Glutamatergic neuron (in vitro differentiated cells): ENCODE results near the gene NUDT14. TPM values are rescaled to one million over a fixed set of nuclear protein-coding genes. Genes with fewer than 3 reads are reported as not detected.
A peak's percentile ranks its signal among the peaks of the same experiment; 100 is the strongest.

Source experiments
- DNase-seq: peaks from one replicate; pipeline ENCODE4 v3.0.0; 2022
- H3K27ac Mint-ChIP-seq: one replicate; pipeline ENCODE4 v1.8.0; 2020; ENCODE audit warnings: mild to moderate bottlenecking, mixed read lengths, inconsistent platforms; ENCODE audit not compliant: unreplicated experiment
- H3K27me3 Mint-ChIP-seq: one replicate; pipeline ENCODE4 v1.8.0; 2020; ENCODE audit warnings: mild to moderate bottlenecking, moderate library complexity, mixed read lengths, inconsistent platforms; ENCODE audit not compliant: unreplicated experiment
- H3K36me3 Mint-ChIP-seq: one replicate; pipeline ENCODE4 v1.8.0; 2020; ENCODE audit warnings: mild to moderate bottlenecking, mixed read lengths, inconsistent platforms; ENCODE audit not compliant: unreplicated experiment
- H3K4me1 Mint-ChIP-seq: one replicate; pipeline ENCODE4 v1.8.0; 2020; ENCODE audit warnings: mild to moderate bottlenecking, low read depth, mixed read lengths, inconsistent platforms; ENCODE audit not compliant: unreplicated experiment
- H3K4me3 Mint-ChIP-seq: one replicate; pipeline ENCODE4 v1.8.0; 2020; ENCODE audit warnings: mild to moderate bottlenecking, mixed read lengths, inconsistent platforms; ENCODE audit not compliant: unreplicated experiment
- H3K9me3 Mint-ChIP-seq: one replicate; pipeline ENCODE4 v1.8.0; 2020; ENCODE audit warnings: mild to moderate bottlenecking, moderate library complexity, mixed read lengths, inconsistent platforms; ENCODE audit not compliant: unreplicated experiment
- CTCF ChIP-seq: fragments of 200-600 bp; sonication (generic); IDR thresholded peaks from one replicate; pipeline ENCODE4 v1.5.0; 2021; ENCODE audit not compliant: partially characterized antibody, unreplicated experiment
- total RNA-seq: library from RNA; stranded (reverse); fragmentation: NEBNext Ultra II Directional; extraction: Animal tissue kit (Norgen Biotek cat#: 25700); gene quantifications from one replicate; pipeline ENCODE4 v1.2.1, GENCODE V29; 2021; ENCODE audit not compliant: unreplicated experiment

The NUDT14 gene
- total RNA-seq, 1 donor from 2014 or later: 114 TPM

GRCh38 chr14:105155681-105156413, 25.3 kb downstream of the NUDT14 start:
- H3K4me3 Mint-ChIP-seq: no peak overlapping the region
- H3K27me3 Mint-ChIP-seq: peaks cover 6% of the 10 kb centered on the region
- H3K36me3 Mint-ChIP-seq: no peaks in the 10 kb centered on the region
- no peak overlapping the region for H3K27ac Mint-ChIP-seq
- no peaks in the 10 kb centered on the region for H3K4me1 Mint-ChIP-seq
- TF ChIP-seq CTCF: no peak
- peaks cover 3% of the 10 kb centered on the region for H3K9me3 Mint-ChIP-seq
- DNase-seq: peak; percentile 15

- peak; percentile 14 for DNase-seq
- Mint-ChIP-seq H3K27ac (no peak overlapping the region), H3K36me3 (no peaks in the 10 kb centered on the region), H3K4me1 (no peaks in the 10 kb centered on the region), H3K9me3 (peaks cover 2% of the 10 kb centered on the region), H3K4me3 (no peak overlapping the region), H3K27me3 (peaks cover 4% of the 10 kb centered on the region)
- no peak for TF ChIP-seq CTCF
Measured at GRCh38 chr14:105155071-105155651, 26.0 kb downstream of the NUDT14 start.

- no peaks in the 10 kb centered on the region for H3K36me3 Mint-ChIP-seq
- peaks cover 2% of the 10 kb centered on the region for H3K9me3 Mint-ChIP-seq
- H3K27ac Mint-ChIP-seq: peak overlapping the region; percentile 55
- peak; percentile 20 for DNase-seq
- no peaks in the 10 kb centered on the region for H3K4me1 Mint-ChIP-seq
- H3K4me3 Mint-ChIP-seq: no peak overlapping the region
- peaks cover 4% of the 10 kb centered on the region for H3K27me3 Mint-ChIP-seq
- TF ChIP-seq CTCF: no peak
Measured at GRCh38 chr14:105154476-105154871, 26.6 kb downstream of the NUDT14 start.

GRCh38 chr14:105153739-105154475, 27.2 kb downstream of the NUDT14 start:
- Mint-ChIP-seq H3K27me3 (peaks cover 4% of the 10 kb centered on the region), H3K27ac (no peak overlapping the region), H3K4me3 (no peak overlapping the region), H3K4me1 (no peaks in the 10 kb centered on the region), H3K36me3 (no peaks in the 10 kb centered on the region), H3K9me3 (peaks cover 2% of the 10 kb centered on the region)
- peak; percentile 13 for DNase-seq
- no peak for TF ChIP-seq CTCF
